ENCODE data around the gene ACP1. TPM values are rescaled to one million over a fixed set of nuclear protein-coding genes. Genes with fewer than 3 reads are reported as not detected.

Gene ACP1
- total RNA-seq (2022; extraction: Qiagen RNA extraction) = 187 to 268 TPM (median 193 TPM) in 5 replicates

GRCh38 chr2:264493-265468 is at the start of gene ACP1:
TSS of gene ACP1 (plus strand) at chr2:264947. CDS start at chr2:264965, 18 bp downstream.

DNA sequence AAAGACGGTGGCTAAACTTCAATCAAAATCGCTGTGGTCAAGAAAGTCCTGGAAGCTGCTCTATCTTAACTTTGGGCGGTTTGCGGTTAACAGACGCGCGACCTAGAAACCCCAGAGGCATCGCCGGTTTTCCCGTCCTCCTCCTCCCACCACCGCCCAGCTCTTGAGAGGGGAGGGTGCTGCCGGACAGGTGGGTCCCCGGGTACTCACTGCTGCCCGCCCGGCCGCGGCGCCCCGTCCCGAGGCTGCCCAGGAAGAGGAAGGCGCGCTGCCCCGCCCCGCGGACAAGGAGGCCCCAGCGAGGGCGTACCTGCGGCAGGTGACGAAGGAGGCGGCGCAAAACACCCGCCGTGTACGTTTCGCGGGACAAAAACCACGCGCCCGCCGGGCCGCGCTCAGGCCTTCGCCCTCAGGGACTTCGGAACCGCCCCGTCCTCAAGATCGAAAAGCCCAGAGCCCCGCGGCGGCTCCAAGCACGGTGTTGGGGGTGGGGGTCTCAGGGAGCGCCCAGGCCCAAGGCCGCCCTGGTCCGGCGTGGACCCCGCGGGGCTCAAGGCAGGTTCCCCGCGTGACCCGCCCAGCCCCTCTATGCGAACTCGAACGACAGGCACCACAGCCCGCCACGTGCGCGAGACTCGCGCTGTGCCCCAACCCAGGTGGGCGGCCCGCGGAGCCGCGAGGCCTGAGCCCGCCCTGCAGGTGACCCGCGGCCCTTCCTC is 814 bp upstream of the ACP1 start, which contains the start of gene SH3YL1:
Gene SH3YL1, minus strand, starts transcription at position 259 of the 719 bp plus-strand sequence. Its CDS starts 48 bp downstream, at position 211.

DNA sequence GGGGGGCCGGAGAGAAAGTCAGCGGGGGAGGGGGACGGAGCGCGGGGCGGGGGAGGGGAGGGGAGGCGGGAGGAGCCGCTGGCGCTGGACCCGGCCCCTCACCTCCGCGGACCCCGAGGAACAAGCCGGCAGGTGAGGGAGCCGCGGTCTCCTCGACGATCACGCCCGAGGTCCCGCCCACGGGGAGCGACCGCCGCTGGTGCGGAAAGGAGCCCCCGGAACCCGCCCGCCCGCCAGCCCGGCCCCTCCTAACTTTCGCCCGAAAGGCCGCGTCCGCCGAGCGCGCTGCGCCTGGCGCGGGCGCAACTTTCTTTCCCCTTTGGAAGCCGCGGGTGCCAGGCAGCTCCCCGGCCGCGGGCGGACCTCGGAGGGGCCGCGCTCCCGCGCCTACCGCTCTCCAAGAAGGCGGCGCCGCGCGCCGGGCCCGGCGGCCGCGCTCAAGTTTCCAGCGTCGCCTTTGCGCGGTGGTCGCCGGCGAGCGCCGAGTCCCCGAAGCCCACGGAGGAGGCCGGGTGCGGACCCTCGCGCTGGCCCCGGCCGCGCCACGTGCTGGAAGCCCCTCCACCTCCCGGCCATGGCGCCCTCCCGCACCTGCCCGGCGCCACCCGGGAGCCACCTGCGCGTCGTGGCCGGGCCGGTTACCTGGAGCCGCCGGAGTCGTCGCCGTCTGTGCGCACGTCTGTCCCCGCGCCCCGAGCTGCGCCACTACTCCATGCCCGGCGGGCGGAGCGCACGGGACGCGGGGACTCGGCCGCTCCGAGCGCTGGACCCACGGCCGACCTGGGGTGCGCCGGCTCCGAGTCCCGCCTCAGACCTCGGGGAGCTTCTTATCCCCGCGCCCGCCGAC is 23.4 kb downstream of the ACP1 start, which contains the start of gene ALKAL2:
Gene ALKAL2, minus strand, starts transcription at position 181 of the 847 bp plus-strand sequence. CDS start 256 bp downstream, outside the sequence.

Other genes with a start within 250 kb of the ACP1 start
- 0.05 to 0.12 TPM (median 0.09 TPM) in 5 replicates for gene FAM110C, start 218.4 kb upstream of the ACP1 start, total RNA-seq (2022; extraction: Qiagen RNA extraction)
- 7.6 to 11.6 TPM (median 9.7 TPM) in 5 replicates for gene SH3YL1, start 915 bp upstream of the ACP1 start, total RNA-seq (2022; extraction: Qiagen RNA extraction)
- not detected in 5 replicates for gene ALKAL2, start 23.1 kb downstream of the ACP1 start, total RNA-seq (2022; extraction: Qiagen RNA extraction)